HEK293 (cell line): Measurements from ENCODE around the gene LGI1.

Source experiments
- AEBP2 ChIP-seq: fragments of 450-650 bp; formaldehyde crosslinking; IDR thresholded peaks from 2 replicates; pipeline ENCODE4 v1.5.1; 2016; ENCODE audit warnings: missing biosample characterization, missing genetic modification characterization, borderline replicate concordance
- GLIS1 ChIP-seq: fragments of 450-650 bp; formaldehyde crosslinking; IDR thresholded peaks from 2 replicates; pipeline ENCODE4 v1.5.1; 2016; ENCODE audit warnings: missing biosample characterization, missing genetic modification characterization
- GLIS2 ChIP-seq: fragments of 450-650 bp; formaldehyde crosslinking; IDR thresholded peaks from 2 replicates; pipeline ENCODE4 v1.5.1; 2016; ENCODE audit warnings: missing biosample characterization, missing genetic modification characterization
- HOXC10 ChIP-seq: sonication (generic); formaldehyde crosslinking; IDR thresholded peaks from 2 replicates; pipeline ENCODE4 v1.8.1; 2023; ENCODE audit warnings: mild to moderate bottlenecking, missing genetic modification reagents
- HOXD13 ChIP-seq: sonication (generic); formaldehyde crosslinking; IDR thresholded peaks from 2 replicates; pipeline ENCODE4 v1.8.0; 2022; ENCODE audit warnings: missing genetic modification reagents, borderline replicate concordance
- SALL2 ChIP-seq: fragments of 450-650 bp; formaldehyde crosslinking; IDR thresholded peaks from 2 replicates; pipeline ENCODE4 v1.5.0; 2017; ENCODE audit warnings: missing biosample characterization, mild to moderate bottlenecking, missing genetic modification characterization, borderline replicate concordance
- SP7 ChIP-seq: fragments of 450-650 bp; formaldehyde crosslinking; IDR thresholded peaks from 2 replicates; pipeline ENCODE4 v1.5.1; 2016; ENCODE audit warnings: missing biosample characterization, missing genetic modification characterization
- YY1 ChIP-seq: fragments of 450-650 bp; formaldehyde crosslinking; IDR thresholded peaks from 2 replicates; pipeline ENCODE4 v1.5.1; 2018; ENCODE audit warnings: missing biosample characterization, missing genetic modification characterization
- ZBTB17 ChIP-seq: fragments of 450-650 bp; formaldehyde crosslinking; IDR thresholded peaks from 2 replicates; pipeline ENCODE4 v1.5.1; 2016; ENCODE audit warnings: missing biosample characterization, missing genetic modification characterization
- ZBTB8A ChIP-seq: fragments of 450-650 bp; formaldehyde crosslinking; IDR thresholded peaks from 2 replicates; pipeline ENCODE4 v1.5.1; 2016; ENCODE audit warnings: missing biosample characterization, missing genetic modification characterization
- ZFHX2 ChIP-seq: fragments of 450-650 bp; formaldehyde crosslinking; conservative IDR thresholded peaks from 2 replicates; pipeline ENCODE4 v1.5.1; 2016; ENCODE audit warnings: missing biosample characterization, missing genetic modification characterization
- ZFP41 ChIP-seq: fragments of 450-650 bp; formaldehyde crosslinking; IDR thresholded peaks from 2 replicates; pipeline ENCODE4 v1.5.1; 2016; ENCODE audit warnings: missing biosample characterization, missing genetic modification characterization, borderline replicate concordance
- ZNF10 ChIP-seq: fragments of 450-650 bp; formaldehyde crosslinking; IDR thresholded peaks from 2 replicates; pipeline ENCODE4 v1.5.1; 2017; ENCODE audit warnings: missing biosample characterization, missing genetic modification characterization
- ZNF133 ChIP-seq: fragments of 450-650 bp; formaldehyde crosslinking; IDR thresholded peaks from 2 replicates; pipeline ENCODE4 v1.5.1; 2016; ENCODE audit warnings: missing biosample characterization, missing genetic modification characterization
- ZNF223 ChIP-seq: fragments of 450-650 bp; formaldehyde crosslinking; IDR thresholded peaks from 2 replicates; pipeline ENCODE4 v1.5.1; 2016; ENCODE audit warnings: missing biosample characterization, missing genetic modification characterization
- ZNF274 ChIP-seq, 2 experiments: fragments of 200-500 bp in 1 of 2; fragments of 450-650 bp in 1 of 2; sonication (Bioruptor generic) in 1 of 2; formaldehyde crosslinking in 1 of 2; IDR thresholded peaks; 2 replicates each; pipeline versions ENCODE4 v1.5.1 to v1.6.1; 2014 to 2016; ENCODE audit warnings: borderline replicate concordance in 1 of 2, inconsistent platforms in 1 of 2, low read length in 1 of 2, missing biosample characterization in 1 of 2, missing genetic modification characterization in 1 of 2
- ZNF280C ChIP-seq: fragments of 450-650 bp; formaldehyde crosslinking; IDR thresholded peaks from 2 replicates; pipeline ENCODE4 v1.5.1; 2016; ENCODE audit warnings: missing biosample characterization, missing genetic modification characterization
- ZNF311 ChIP-seq: fragments of 450-650 bp; formaldehyde crosslinking; IDR thresholded peaks from 2 replicates; pipeline ENCODE4 v1.5.1; 2017; ENCODE audit warnings: missing biosample characterization, missing genetic modification characterization, borderline replicate concordance
- ZNF354C ChIP-seq: fragments of 450-650 bp; formaldehyde crosslinking; IDR thresholded peaks from 2 replicates; pipeline ENCODE4 v1.5.1; 2016; ENCODE audit warnings: missing biosample characterization, missing genetic modification characterization, low read depth, borderline replicate concordance
- ZNF449 ChIP-seq: fragments of 450-650 bp; formaldehyde crosslinking; IDR thresholded peaks from 2 replicates; pipeline ENCODE4 v1.5.1; 2017; ENCODE audit warnings: missing biosample characterization, mild to moderate bottlenecking, missing genetic modification characterization, moderate library complexity
- ZNF544 ChIP-seq: fragments of 450-650 bp; formaldehyde crosslinking; IDR thresholded peaks from 2 replicates; pipeline ENCODE4 v1.5.0; 2017; ENCODE audit warnings: missing biosample characterization, missing genetic modification characterization
- ZNF621 ChIP-seq: fragments of 450-650 bp; formaldehyde crosslinking; IDR thresholded peaks from 2 replicates; pipeline ENCODE4 v1.5.1; 2017; ENCODE audit warnings: missing biosample characterization, missing genetic modification characterization
- ZNF654 ChIP-seq: fragments of 450-650 bp; formaldehyde crosslinking; IDR thresholded peaks from 2 replicates; pipeline ENCODE4 v1.5.1; 2016; ENCODE audit warnings: low read depth, missing biosample characterization, missing genetic modification characterization
- ZNF701 ChIP-seq: fragments of 450-650 bp; formaldehyde crosslinking; IDR thresholded peaks from 2 replicates; pipeline ENCODE4 v1.5.1; 2016; ENCODE audit warnings: missing biosample characterization, missing genetic modification characterization
- ZSCAN16 ChIP-seq: fragments of 450-650 bp; formaldehyde crosslinking; IDR thresholded peaks from 2 replicates; pipeline ENCODE4 v1.5.1; 2016; ENCODE audit warnings: missing biosample characterization, missing genetic modification characterization
- ZSCAN23 ChIP-seq: fragments of 450-650 bp; formaldehyde crosslinking; IDR thresholded peaks from 2 replicates; pipeline ENCODE4 v1.5.1; 2016; ENCODE audit warnings: missing biosample characterization, missing genetic modification characterization
- TF ChIP-seq, protein P1 (sequence below): fragments of 450-650 bp; formaldehyde crosslinking; conservative IDR thresholded peaks from 2 replicates; pipeline ENCODE4 v1.5.1; 2016; ENCODE audit warnings: low read depth, missing biosample characterization, missing genetic modification characterization
- TF ChIP-seq, protein P2 (sequence below): fragments of 450-650 bp; formaldehyde crosslinking; IDR thresholded peaks from 2 replicates; pipeline ENCODE4 v1.5.1; 2016; ENCODE audit warnings: missing biosample characterization, missing genetic modification characterization

Gene LGI1

GRCh38 chr10:93746844-93747284 is 10.9 kb upstream of the LGI1 start (continued):
- TF ChIP-seq SP7 (tag by site-specific recombination) (peak; percentile 57; the same call in 1 of the 2 replicates), ZNF544 (tag by site-specific recombination) (no peak), ZNF280C (tag by site-specific recombination) (no peak), ZBTB17 (tag by site-specific recombination) (peak; percentile 51; the same call in 1 of the 2 replicates), ZNF354C (tag by site-specific recombination) (no peak), ZSCAN16 (tag by site-specific recombination) (no peak), ZNF133 (tag by site-specific recombination) (no peak), ZNF274 (IDR thresholded peaks at IDR 0.05; ENCODE audit: low read length) (no peak), ZNF274 (tag by site-specific recombination; IDR thresholded peaks at IDR 0.05; ENCODE audit: borderline replicate concordance) (no peak), GLIS1 (tag by site-specific recombination) (no peak), ZFP41 (no peak), ZBTB8A (tag by site-specific recombination) (no peak), YY1 (tag by site-specific recombination) (no peak), ZNF654 (tag by site-specific recombination) (peak; percentile 26), AEBP2 (tag by site-specific recombination) (no peak), ZNF311 (tag by site-specific recombination) (no peak), SALL2 (tag by site-specific recombination) (no peak), ZNF10 (tag by site-specific recombination) (no peak), ZSCAN23 (no peak), ZNF701 (no peak), ZNF223 (tag by site-specific recombination) (no peak), GLIS2 (no peak), HOXD13 (CRISPR knock-in tag) (0 out of 2 replicates have a peak, but pooled peaks have one; percentile 41), HOXC10 (CRISPR knock-in tag) (no peak), ZNF621 (no peak), ZFHX2 (no peak), ZNF449 (tag by site-specific recombination) (no peak)
- TF ChIP-seq, protein P1, sequence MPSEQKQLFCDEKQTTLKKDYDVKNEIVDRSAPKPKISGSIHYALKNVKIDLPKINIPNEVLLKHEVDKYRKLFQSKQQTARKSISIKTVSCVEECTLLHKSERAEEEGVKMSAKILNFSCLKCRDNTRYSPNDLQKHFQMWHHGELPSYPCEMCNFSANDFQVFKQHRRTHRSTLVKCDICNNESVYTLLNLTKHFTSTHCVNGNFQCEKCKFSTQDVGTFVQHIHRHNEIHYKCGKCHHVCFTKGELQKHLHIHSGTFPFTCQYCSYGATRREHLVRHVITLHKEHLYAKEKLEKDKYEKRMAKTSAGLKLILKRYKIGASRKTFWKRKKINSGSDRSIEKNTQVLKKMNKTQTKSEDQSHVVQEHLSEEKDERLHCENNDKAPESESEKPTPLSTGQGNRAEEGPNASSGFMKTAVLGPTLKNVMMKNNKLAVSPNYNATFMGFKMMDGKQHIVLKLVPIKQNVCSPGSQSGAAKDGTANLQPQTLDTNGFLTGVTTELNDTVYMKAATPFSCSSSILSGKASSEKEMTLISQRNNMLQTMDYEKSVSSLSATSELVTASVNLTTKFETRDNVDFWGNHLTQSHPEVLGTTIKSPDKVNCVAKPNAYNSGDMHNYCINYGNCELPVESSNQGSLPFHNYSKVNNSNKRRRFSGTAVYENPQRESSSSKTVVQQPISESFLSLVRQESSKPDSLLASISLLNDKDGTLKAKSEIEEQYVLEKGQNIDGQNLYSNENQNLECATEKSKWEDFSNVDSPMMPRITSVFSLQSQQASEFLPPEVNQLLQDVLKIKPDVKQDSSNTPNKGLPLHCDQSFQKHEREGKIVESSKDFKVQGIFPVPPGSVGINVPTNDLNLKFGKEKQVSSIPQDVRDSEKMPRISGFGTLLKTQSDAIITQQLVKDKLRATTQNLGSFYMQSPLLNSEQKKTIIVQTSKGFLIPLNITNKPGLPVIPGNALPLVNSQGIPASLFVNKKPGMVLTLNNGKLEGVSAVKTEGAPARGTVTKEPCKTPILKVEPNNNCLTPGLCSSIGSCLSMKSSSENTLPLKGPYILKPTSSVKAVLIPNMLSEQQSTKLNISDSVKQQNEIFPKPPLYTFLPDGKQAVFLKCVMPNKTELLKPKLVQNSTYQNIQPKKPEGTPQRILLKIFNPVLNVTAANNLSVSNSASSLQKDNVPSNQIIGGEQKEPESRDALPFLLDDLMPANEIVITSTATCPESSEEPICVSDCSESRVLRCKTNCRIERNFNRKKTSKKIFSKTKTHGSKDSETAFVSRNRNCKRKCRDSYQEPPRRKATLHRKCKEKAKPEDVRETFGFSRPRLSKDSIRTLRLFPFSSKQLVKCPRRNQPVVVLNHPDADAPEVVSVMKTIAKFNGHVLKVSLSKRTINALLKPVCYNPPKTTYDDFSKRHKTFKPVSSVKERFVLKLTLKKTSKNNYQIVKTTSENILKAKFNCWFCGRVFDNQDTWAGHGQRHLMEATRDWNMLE, result no peak
- TF ChIP-seq, protein P2, sequence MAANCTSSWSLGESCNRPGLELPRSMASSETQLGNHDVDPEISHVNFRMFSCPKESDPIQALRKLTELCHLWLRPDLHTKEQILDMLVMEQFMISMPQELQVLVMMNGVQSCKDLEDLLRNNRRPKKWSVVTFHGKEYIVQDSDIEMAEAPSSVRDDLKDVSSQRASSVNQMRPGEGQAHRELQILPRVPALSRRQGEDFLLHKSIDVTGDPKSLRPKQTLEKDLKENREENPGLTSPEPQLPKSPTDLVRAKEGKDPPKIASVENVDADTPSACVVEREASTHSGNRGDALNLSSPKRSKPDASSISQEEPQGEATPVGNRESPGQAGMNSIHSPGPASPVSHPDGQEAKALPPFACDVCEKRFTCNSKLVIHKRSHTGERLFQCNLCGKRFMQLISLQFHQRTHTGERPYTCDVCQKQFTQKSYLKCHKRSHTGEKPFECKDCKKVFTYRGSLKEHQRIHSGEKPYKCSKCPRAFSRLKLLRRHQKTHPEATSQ (tag by site-specific recombination), result no peak
